ENCODE measurements around the gene SPDYE3. TPM values are rescaled to one million over a fixed set of nuclear protein-coding genes. Genes with fewer than 3 reads are reported as not detected.
A peak's percentile ranks its signal among the peaks of the same experiment; 100 is the strongest.
"Not testable (repeated sequence)": the region's sequence is repeated elsewhere in the genome, so short reads cannot be mapped to it uniquely, and the experiment has no call there.

Gene SPDYE3
- total and polyA plus RNA-seq, 2 experiments from 2014 or later: 3.8 TPM; not detected in 1

GRCh38 chr7:100266576-100267354 lies 40.7 kb upstream of the SPDYE3 start:
- H3K4me2 ChIP-seq (ENCODE audit: unreplicated experiment): no peak overlapping the region
- H3K79me2 ChIP-seq (ENCODE audit: insufficient read depth): peaks cover 24% of the 10 kb centered on the region
- 89 to 94% methylated on average over 10 of the region's 10 CpGs for WGBS, 2 experiments (ENCODE audit: low coverage in 1 of 2, low lambda C conversion rate in 2 of 2, missing lambda C conversion rate in 2 of 2)
- no peaks in the 10 kb centered on the region; the same call in 1 of the 2 replicates for H4K20me1 ChIP-seq (ENCODE audit: insufficient read depth)
- TF ChIP-seq EZH2phosphoT487 (IDR thresholded peaks at IDR 0.05; ENCODE audit: insufficient read depth, low read depth) (no peak), EZH2 (IDR thresholded peaks at IDR 0.05; ENCODE audit: insufficient read depth, poor library complexity, severe bottlenecking) (no peak)
- H3K36me3 ChIP-seq (ENCODE audit: low read depth): no peaks in the 10 kb centered on the region
- in situ Hi-C loops (cut with MboI): no loop called here
- no peak overlapping the region for H3K27ac ChIP-seq
- DNase-seq: no peak
- H3K4me1 ChIP-seq (ENCODE audit: insufficient read depth): peaks cover 5% of the 10 kb centered on the region
- H3K9me3 ChIP-seq (ENCODE audit: low read depth): no peaks in the 10 kb centered on the region
- H3K4me3 ChIP-seq: no peak overlapping the region
- no peak overlapping the region for H3K9ac ChIP-seq
- H3F3A ChIP-seq (ENCODE audit: insufficient read depth): no peaks in the 10 kb centered on the region
- no peak overlapping the region for H2AFZ ChIP-seq
- no peaks in the 10 kb centered on the region for H3K27me3 ChIP-seq (replicated peaks; ENCODE audit: insufficient read depth)
- no peaks in the 10 kb centered on the region for H3K9me2 ChIP-seq (ENCODE audit: insufficient read depth)

DNA sequence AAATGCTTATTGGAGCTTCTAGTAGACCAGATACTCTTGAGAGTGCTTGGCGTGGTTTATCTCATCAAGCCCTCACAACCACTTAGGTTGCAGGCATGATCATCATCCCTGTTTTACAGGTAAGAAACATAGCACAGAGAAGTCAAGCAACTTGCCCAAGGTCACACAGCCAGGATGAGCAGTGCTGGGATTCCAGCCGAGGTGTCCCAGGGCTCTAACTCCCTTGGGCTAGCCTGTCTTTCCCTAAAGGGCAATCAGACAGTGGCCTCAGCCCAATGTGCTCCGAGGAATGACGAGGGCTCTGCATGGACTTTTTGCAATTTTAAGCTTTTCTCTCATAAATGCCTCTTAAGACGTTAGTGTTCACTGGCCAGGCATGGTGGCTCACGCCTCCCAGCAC lies 39.9 kb upstream of the SPDYE3 start:
- no peaks in the 10 kb centered on the region for H3F3A ChIP-seq (ENCODE audit: insufficient read depth)
- TF ChIP-seq EZH2 (IDR thresholded peaks at IDR 0.05; ENCODE audit: insufficient read depth, poor library complexity, severe bottlenecking): no peak
- no peak for TF ChIP-seq EZH2phosphoT487 (IDR thresholded peaks at IDR 0.05; ENCODE audit: insufficient read depth, low read depth)
- no peak overlapping the region for H3K27ac ChIP-seq
- peaks cover 5% of the 10 kb centered on the region for H3K4me1 ChIP-seq (ENCODE audit: insufficient read depth)
- H3K9me3 ChIP-seq (ENCODE audit: low read depth): no peaks in the 10 kb centered on the region
- in situ Hi-C loops (cut with MboI): no loop called here
- WGBS, 2 experiments (ENCODE audit: low coverage in 1 of 2, low lambda C conversion rate in 2 of 2, missing lambda C conversion rate in 2 of 2): 85 to 89% methylated on average over 6 of the region's 6 CpGs
- H3K36me3 ChIP-seq (ENCODE audit: low read depth): no peaks in the 10 kb centered on the region
- H3K27me3 ChIP-seq (replicated peaks; ENCODE audit: insufficient read depth): no peaks in the 10 kb centered on the region
- H4K20me1 ChIP-seq (ENCODE audit: insufficient read depth): no peaks in the 10 kb centered on the region; the same call in 1 of the 2 replicates
- DNase-seq: no peak
- H3K4me3 ChIP-seq: no peak overlapping the region
- no peak overlapping the region for H2AFZ ChIP-seq
- H3K4me2 ChIP-seq (ENCODE audit: unreplicated experiment): no peak overlapping the region
- H3K9ac ChIP-seq: no peak overlapping the region
- no peaks in the 10 kb centered on the region for H3K9me2 ChIP-seq (ENCODE audit: insufficient read depth)
- peaks cover 24% of the 10 kb centered on the region for H3K79me2 ChIP-seq (ENCODE audit: insufficient read depth)

GRCh38 chr7:100268882-100269281 lies 38.6 kb upstream of the SPDYE3 start:
- H3K27me3 ChIP-seq (replicated peaks; ENCODE audit: insufficient read depth); H3K9me2 ChIP-seq (ENCODE audit: insufficient read depth); DNase-seq; H3K9ac ChIP-seq; H4K20me1 ChIP-seq (ENCODE audit: insufficient read depth); H3K4me1 ChIP-seq (ENCODE audit: insufficient read depth); H3K9me3 ChIP-seq (ENCODE audit: low read depth); H3K27ac ChIP-seq; H3F3A ChIP-seq (ENCODE audit: insufficient read depth); in situ Hi-C loops (cut with MboI); H3K36me3 ChIP-seq (ENCODE audit: low read depth); H3K4me3 ChIP-seq; H2AFZ ChIP-seq; H3K4me2 ChIP-seq (ENCODE audit: unreplicated experiment): not testable (repeated sequence)
- 97% methylated on average over 11 of the region's 11 CpGs for WGBS, 2 experiments (ENCODE audit: low coverage in 1 of 2, low lambda C conversion rate in 2 of 2, missing lambda C conversion rate in 2 of 2)
- peaks cover 24% of the 10 kb centered on the region for H3K79me2 ChIP-seq (ENCODE audit: insufficient read depth)

DNA sequence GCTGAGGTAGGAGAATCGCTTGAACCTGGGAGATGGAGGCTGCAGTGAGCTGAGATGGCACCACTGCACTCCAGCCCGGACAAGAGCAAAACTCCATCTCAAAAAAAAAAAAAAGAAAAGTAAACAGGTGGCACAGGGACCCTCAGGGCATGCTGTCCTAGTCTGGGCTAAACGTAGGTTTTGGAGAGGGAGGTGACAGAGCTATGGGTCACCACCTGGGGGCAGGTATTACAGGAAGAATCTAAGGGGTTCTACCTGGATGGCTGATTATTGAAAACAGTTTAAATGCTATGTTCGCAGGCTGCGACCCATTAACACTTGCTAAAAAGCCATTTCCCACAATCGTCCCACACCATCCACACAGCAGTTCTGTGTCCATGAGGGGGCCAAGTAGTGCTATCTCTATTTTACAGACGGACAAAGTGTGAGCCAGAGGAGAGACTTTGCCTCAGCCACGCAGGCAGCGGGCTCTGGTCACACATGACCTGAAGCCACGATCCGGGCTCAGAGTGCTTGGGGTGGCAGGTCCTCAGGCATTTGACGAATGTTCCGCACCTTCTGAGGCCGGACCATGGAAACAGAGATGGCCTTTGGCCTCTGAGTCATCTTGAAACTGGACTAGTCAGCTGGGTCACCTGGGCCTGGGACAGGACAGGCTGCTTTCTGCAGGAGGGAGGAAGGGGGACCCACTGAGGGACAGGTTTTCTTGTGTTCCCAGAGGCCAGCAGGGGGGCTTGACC lies 38.0 kb upstream of the SPDYE3 start:
- H3K4me3 ChIP-seq; H3K9me3 ChIP-seq (ENCODE audit: low read depth); DNase-seq; H3F3A ChIP-seq (ENCODE audit: insufficient read depth); in situ Hi-C loops (cut with MboI); H2AFZ ChIP-seq; H3K4me1 ChIP-seq (ENCODE audit: insufficient read depth); H3K4me2 ChIP-seq (ENCODE audit: unreplicated experiment); H3K27ac ChIP-seq; H3K9ac ChIP-seq; H3K36me3 ChIP-seq (ENCODE audit: low read depth); H3K9me2 ChIP-seq (ENCODE audit: insufficient read depth); H3K27me3 ChIP-seq (replicated peaks; ENCODE audit: insufficient read depth); H4K20me1 ChIP-seq (ENCODE audit: insufficient read depth): not testable (repeated sequence)
- WGBS, 2 experiments (ENCODE audit: low coverage in 1 of 2, low lambda C conversion rate in 2 of 2, missing lambda C conversion rate in 2 of 2): 92% methylated on average over 14 of the region's 14 CpGs
- peaks cover 24% of the 10 kb centered on the region for H3K79me2 ChIP-seq (ENCODE audit: insufficient read depth)

- in situ Hi-C loops (cut with MboI); H3K9me2 ChIP-seq (ENCODE audit: insufficient read depth); H3K9me3 ChIP-seq (ENCODE audit: low read depth); H4K20me1 ChIP-seq (ENCODE audit: insufficient read depth); H3K27me3 ChIP-seq (replicated peaks; ENCODE audit: insufficient read depth); H3F3A ChIP-seq (ENCODE audit: insufficient read depth); H3K27ac ChIP-seq; DNase-seq; H3K36me3 ChIP-seq (ENCODE audit: low read depth); H3K4me1 ChIP-seq (ENCODE audit: insufficient read depth): not testable (repeated sequence)
- H3K4me2 ChIP-seq (ENCODE audit: unreplicated experiment): peak overlapping the region; percentile 88
- H3K79me2 ChIP-seq (ENCODE audit: insufficient read depth): peaks cover 24% of the 10 kb centered on the region
- peak overlapping the region; percentile 74 for H3K4me3 ChIP-seq
- 14 to 21% methylated on average over 16 to 18 of the region's 23 CpGs for WGBS, 2 experiments (ENCODE audit: low coverage in 1 of 2, low lambda C conversion rate in 2 of 2, missing lambda C conversion rate in 2 of 2)
- H3K9ac ChIP-seq: peak overlapping the region; percentile 58; the same call in 1 of the 2 replicates
- H2AFZ ChIP-seq: peak overlapping the region; percentile 78
These were observed 37.2 kb upstream of the SPDYE3 start for GRCh38 chr7:100270046-100270918.

DNA sequence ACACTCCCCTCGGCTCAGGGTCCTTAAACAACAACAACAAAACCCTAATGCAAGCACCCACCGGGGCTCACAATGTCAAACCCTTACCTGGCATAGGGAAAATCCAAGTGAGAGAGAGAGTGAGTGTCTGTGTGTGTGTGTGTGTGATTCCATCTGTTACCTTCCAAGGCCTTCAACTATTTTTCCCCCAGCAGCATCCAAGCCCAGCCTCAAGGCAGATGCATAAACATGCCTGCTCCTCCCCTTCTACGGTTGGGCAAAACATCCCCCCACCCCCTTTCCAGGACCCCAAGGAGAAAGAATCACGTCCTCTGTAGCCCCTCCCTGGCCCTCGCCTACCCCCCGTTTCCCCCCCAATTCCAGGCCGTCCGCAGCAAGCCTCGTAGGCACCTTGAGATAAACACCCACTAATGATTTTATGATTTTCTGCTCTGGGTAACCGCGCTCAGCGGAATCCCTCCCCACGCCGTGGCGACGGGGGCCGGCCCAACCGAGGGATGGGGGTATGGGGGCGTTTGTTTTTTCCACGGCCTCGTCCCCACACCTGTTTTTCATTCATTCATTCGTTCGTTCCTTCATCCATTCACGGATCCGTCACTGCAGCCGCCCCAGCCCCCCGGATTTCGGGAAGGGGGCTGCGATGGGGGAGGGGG lies 36.4 kb upstream of the SPDYE3 start:
- peak overlapping the region; percentile 78 for H2AFZ ChIP-seq
- H4K20me1 ChIP-seq (ENCODE audit: insufficient read depth): not testable (repeated sequence)

More for the DNA sequence above, 36.4 kb upstream of the SPDYE3 start:
- peak overlapping the region; percentile 88 for H3K4me2 ChIP-seq (ENCODE audit: unreplicated experiment)
- H3F3A ChIP-seq (ENCODE audit: insufficient read depth); H3K36me3 ChIP-seq (ENCODE audit: low read depth); H3K27ac ChIP-seq; H3K9me3 ChIP-seq (ENCODE audit: low read depth); H3K27me3 ChIP-seq (replicated peaks; ENCODE audit: insufficient read depth); in situ Hi-C loops (cut with MboI); H3K9me2 ChIP-seq (ENCODE audit: insufficient read depth); H3K4me1 ChIP-seq (ENCODE audit: insufficient read depth): not testable (repeated sequence)
- peak; percentile 32 for DNase-seq
- peak overlapping the region; percentile 74 for H3K4me3 ChIP-seq
- H3K79me2 ChIP-seq (ENCODE audit: insufficient read depth): peaks cover 24% of the 10 kb centered on the region
- H3K9ac ChIP-seq: peak overlapping the region; percentile 58
- 1 to 5% methylated on average over 21 to 29 of the region's 29 CpGs for WGBS, 2 experiments (ENCODE audit: low coverage in 1 of 2, low lambda C conversion rate in 2 of 2, missing lambda C conversion rate in 2 of 2)

Data from GM23248 (cell line).